Myometrial cell (primary cell): Measurements from ENCODE around the gene C15orf61. TPM values are rescaled to one million over a fixed set of nuclear protein-coding genes. Genes with fewer than 3 reads are reported as not detected.

Source experiments
- total RNA-seq: library from RNA; depleted of rRNA; stranded (reverse); fragments of >200 nt; gene quantifications from 2 replicates; pipeline ENCODE4 v1.2.3, GENCODE V29; 2015

The C15orf61 gene
- 4.6 and 4.8 TPM in 2 replicates for total RNA-seq

DNA sequence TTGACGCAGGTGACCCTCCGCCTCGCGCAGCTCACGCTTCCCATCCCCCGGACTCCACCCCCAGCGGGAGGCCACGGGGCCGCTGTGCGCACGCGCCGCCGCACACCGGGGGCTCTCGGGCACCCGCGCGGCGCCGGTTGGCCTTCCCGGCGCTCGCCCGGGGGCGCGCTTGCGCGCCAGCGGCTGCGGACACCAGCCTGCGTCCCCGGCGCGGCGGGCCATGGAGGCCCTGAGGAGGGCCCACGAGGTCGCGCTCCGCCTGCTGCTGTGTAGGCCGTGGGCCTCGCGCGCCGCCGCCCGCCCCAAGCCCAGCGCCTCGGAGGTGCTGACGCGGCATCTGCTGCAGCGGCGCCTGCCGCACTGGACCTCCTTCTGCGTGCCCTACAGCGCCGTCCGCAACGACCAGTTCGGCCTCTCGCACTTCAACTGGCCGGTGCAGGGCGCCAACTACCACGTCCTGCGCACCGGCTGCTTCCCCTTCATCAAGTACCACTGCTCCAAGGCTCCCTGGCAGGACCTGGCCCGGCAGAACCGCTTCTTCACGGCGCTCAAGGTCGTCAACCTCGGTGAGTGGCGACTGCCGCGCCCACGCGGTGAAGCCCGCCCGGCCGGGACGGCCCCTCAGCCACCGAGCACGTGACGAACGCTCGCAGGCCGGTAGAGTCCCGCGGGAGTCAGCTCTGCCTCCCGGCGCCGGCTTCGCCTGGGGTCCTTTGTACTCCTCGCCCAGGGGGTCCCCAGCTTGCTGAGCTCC lies at the start of gene C15orf61:
TSS of gene C15orf61 (plus strand) at position 103 of the 754 bp plus-strand sequence. CDS start at position 221, 118 bp downstream.

DNA sequence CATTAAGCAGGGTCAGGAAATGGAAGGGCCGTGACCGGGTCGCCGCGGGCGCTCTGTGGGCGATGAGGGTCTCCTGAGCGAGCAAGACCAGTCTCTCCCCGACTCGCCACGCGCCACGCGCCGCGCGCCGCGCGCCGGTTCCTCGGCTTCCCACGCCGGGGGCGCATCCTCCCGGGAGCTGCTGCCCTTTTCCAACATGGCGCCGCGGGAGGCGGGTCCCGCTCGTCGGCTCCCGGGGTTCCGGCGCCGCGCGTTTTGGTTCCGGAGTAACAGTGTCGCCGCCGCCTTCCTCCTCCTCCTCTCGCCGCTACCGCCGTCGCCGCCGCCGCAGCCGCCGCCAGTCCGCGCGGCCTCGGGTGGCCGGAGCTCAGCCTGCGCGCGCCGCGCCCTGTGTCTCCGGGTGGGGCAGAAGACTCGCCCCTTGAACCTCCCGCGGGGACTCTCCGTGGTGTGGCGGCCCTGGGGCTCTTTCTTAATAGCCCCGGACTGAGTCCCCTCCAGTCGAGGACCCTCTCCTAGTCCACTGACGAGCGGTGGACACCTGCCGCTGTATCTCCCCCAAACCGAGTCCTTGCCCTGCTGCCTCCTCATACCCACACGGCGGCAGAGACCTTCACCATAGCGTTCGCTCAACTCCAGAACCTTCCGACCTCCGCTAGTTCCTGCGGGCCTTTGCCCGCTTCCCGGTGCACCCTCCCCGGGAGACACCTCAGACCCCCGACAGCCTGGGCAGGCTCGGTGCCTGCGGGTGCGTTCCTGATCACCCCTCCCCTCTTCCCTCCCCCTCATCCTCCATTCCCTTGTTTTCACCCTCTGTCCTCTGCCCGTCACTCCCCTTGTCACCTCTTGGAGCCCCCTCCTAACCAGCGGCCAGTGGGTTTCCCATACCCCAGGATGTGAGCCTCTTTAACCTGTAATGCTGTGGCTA lies 21.8 kb downstream of the C15orf61 start, which contains the start of gene MAP2K5:
TSS of gene MAP2K5 (plus strand) at position 284 of the 928 bp plus-strand sequence. CDS start at position 917, 633 bp downstream.

Other genes with a start within 250 kb of the C15orf61 start
- 6.1 and 8.5 TPM in 2 replicates for gene MAP2K5, start 21.6 kb downstream of the C15orf61 start, total RNA-seq